Right lobe of liver (tissue), 4 donors: ENCODE measurements around the gene RTF2.

Experiments used
- CTCF ChIP-seq, 4 donors: fragments of 200-600 bp in 3 of 4; fragments of 450-650 bp in 1 of 4; IDR thresholded peaks; one replicate each; pipeline versions ENCODE4 v1.5.1 to v1.8.0; 2016 to 2022; ENCODE audit warnings: antibody characterized with exemption in 4 of 4, mild to moderate bottlenecking in 2 of 4
- POLR2A ChIP-seq: fragments of 450-650 bp; IDR thresholded peaks from one replicate; pipeline ENCODE4 v1.6.1; 2017; ENCODE audit warnings: antibody characterized with exemption, mild to moderate bottlenecking
- donor health status: DM: no; HTN: no; CAD: no.
- donor health status: DM: no; HTN: no; CAD: no.
- donor health status: DM: no; HTN: yes; CAD: no.

GRCh38 chr20:56445130-56445529 is 23.3 kb upstream of the RTF2 start:
- TF ChIP-seq CTCF (IDR thresholded peaks at IDR 0.05) (no peak), POLR2A (no peak)
